Activated T-cell treated with anti-CD3 and anti-CD28 coated beads, Interleukin-2, amount 50 U/mL, for 4 hours (primary cell): Measurements from ENCODE around the gene TLCD4. TPM values are rescaled to one million over a fixed set of nuclear protein-coding genes. Genes with fewer than 3 reads are reported as not detected.
"Not testable (repeated sequence)": the region's sequence is repeated elsewhere in the genome, so short reads cannot be mapped to it uniquely, and the experiment has no call there.

Source experiments
- ATAC-seq, 2 donors: fragments of 200-7000 bp; cut with Tn5 transposase; one replicate each; pipeline ENCODE4 v1.10.0; 2021
- DNase-seq: peaks from one replicate; pipeline ENCODE4 v3.0.0-alpha.2; 2020
- H3K27me3 Mint-ChIP-seq: one replicate; pipeline ENCODE4 v1.8.0; 2021; ENCODE audit warnings: low read depth, mixed read lengths
- H3K36me3 Mint-ChIP-seq: one replicate; pipeline ENCODE4 v1.8.0; 2022; ENCODE audit warnings: mixed read lengths; ENCODE audit not compliant: insufficient read depth
- H3K4me1 Mint-ChIP-seq: one replicate; pipeline ENCODE4 v1.8.0; 2021; ENCODE audit warnings: low read depth, mixed read lengths
- H3K4me3 Mint-ChIP-seq: one replicate; pipeline ENCODE4 v1.8.0; 2021; ENCODE audit warnings: mild to moderate bottlenecking, moderate library complexity, mixed read lengths
- H3K9me3 Mint-ChIP-seq: one replicate; pipeline ENCODE4 v1.8.0; 2021; ENCODE audit warnings: mixed read lengths
- total RNA-seq, 3 donors: library from RNA; stranded (reverse); gene quantifications; one replicate each; pipeline ENCODE4 v1.2.1, GENCODE V29; 2021

Gene TLCD4
- total RNA-seq, 3 donors from 2014 or later, result 0.03 to 0.15 (median 0.03) TPM

- DNase-seq (no peak), ATAC-seq (peak in 1 of 2 donors; percentile 23)
- Mint-ChIP-seq H3K27me3 (no peaks in the 10 kb centered on the region), H3K4me1 (no peaks in the 10 kb centered on the region), H3K9me3 (no peaks in the 10 kb centered on the region), H3K36me3 (no peaks in the 10 kb centered on the region), H3K4me3 (no peak overlapping the region)
These were observed 29.5 kb downstream of the TLCD4 start for GRCh38 chr1:95146637-95147036.

GRCh38 chr1:95154096-95154495, 36.9 kb downstream of the TLCD4 start:
- no peaks in the 10 kb centered on the region for H3K4me1 Mint-ChIP-seq
- peaks cover 6% of the 10 kb centered on the region for H3K27me3 Mint-ChIP-seq
- no peak for ATAC-seq
- no peaks in the 10 kb centered on the region for H3K9me3 Mint-ChIP-seq
- no peak for DNase-seq
- H3K36me3 Mint-ChIP-seq, result no peaks in the 10 kb centered on the region
- no peak overlapping the region for H3K4me3 Mint-ChIP-seq

- not testable (repeated sequence) for DNase-seq
These were observed 48.4 kb downstream of the TLCD4 start for GRCh38 chr1:95165569-95165968.

More at GRCh38 chr1:95165569-95165968, 48.4 kb downstream of the TLCD4 start:
- H3K4me1 Mint-ChIP-seq, H3K9me3 Mint-ChIP-seq, H3K36me3 Mint-ChIP-seq, H3K4me3 Mint-ChIP-seq, H3K27me3 Mint-ChIP-seq, ATAC-seq: not testable (repeated sequence)

Other genes starting within 250 kb of the TLCD4 start
- 1 to 10 TPM; 1.2 to 3.1 (median 1.9) TPM for gene CNN3, start 190.2 kb upstream of the TLCD4 start, total RNA-seq
- gene ALG14, start 44.4 kb upstream of the TLCD4 start, total RNA-seq, result 1 to 10 TPM; 4.3 to 4.9 (median 4.4) TPM
- 1 to 10 TPM; 6.6 to 7.5 (median 7.1) TPM for gene RWDD3, start 116.9 kb downstream of the TLCD4 start, total RNA-seq